Mesenchymal stem cell (in vitro differentiated cells and primary cell): ENCODE measurements around the gene NPY4R2.
"Not testable (repeated sequence)": the region's sequence is repeated elsewhere in the genome, so short reads cannot be mapped to it uniquely, and the experiment has no call there.

Experiments used
- DNase-seq: peaks from one replicate; pipeline ENCODE4 v3.0.0-alpha.2; 2013
- H2AFZ ChIP-seq: one replicate; pipeline ENCODE4 v1.6.1; 2013; ENCODE audit warnings: low read depth, mild to moderate bottlenecking, control low read depth, inconsistent platforms, low read length, moderate library complexity
- H2AK5ac ChIP-seq: 2 replicates; pipeline ENCODE4 v1.6.1; 2013; ENCODE audit warnings: low read length, moderate library complexity, mild to moderate bottlenecking, inconsistent platforms; ENCODE audit not compliant: severe bottlenecking
- H2BK120ac ChIP-seq: one replicate; pipeline ENCODE4 v1.6.1; 2013; ENCODE audit warnings: low read depth, mild to moderate bottlenecking, inconsistent platforms, low read length, moderate library complexity
- H2BK12ac ChIP-seq, 2 experiments: one replicate each; pipeline ENCODE4 v1.6.1; 2013; ENCODE audit warnings: inconsistent platforms in 2 of 2, low read length in 2 of 2, mild to moderate bottlenecking in 2 of 2, moderate library complexity in 2 of 2, control low read depth in 1 of 2
- H2BK15ac ChIP-seq: one replicate; pipeline ENCODE4 v1.6.1; 2013; ENCODE audit warnings: mild to moderate bottlenecking, low read depth, inconsistent platforms; ENCODE audit not compliant: poor library complexity, severe bottlenecking
- H2BK5ac ChIP-seq: 2 replicates; pipeline ENCODE4 v1.6.1; 2013; ENCODE audit warnings: low read depth, mild to moderate bottlenecking, low read length, control low read depth, inconsistent platforms; ENCODE audit not compliant: poor library complexity, severe bottlenecking
- H3K14ac ChIP-seq, 2 experiments: one replicate each; pipeline ENCODE4 v1.6.1; 2013; ENCODE audit warnings: inconsistent platforms in 2 of 2, low read length in 2 of 2, control low read depth in 1 of 2, mild to moderate bottlenecking in 1 of 2, moderate library complexity in 1 of 2
- H3K18ac ChIP-seq, 2 experiments: one replicate each; pipeline ENCODE4 v1.6.1; 2013; ENCODE audit warnings: inconsistent platforms in 2 of 2, low read length in 2 of 2, control low read depth in 1 of 2, low read depth in 1 of 2, mild to moderate bottlenecking in 1 of 2
- H3K23ac ChIP-seq, 2 experiments: one replicate each; pipeline ENCODE4 v1.6.1; 2013; ENCODE audit warnings: inconsistent platforms in 2 of 2, low read length in 2 of 2, mild to moderate bottlenecking in 2 of 2, moderate library complexity in 2 of 2, control low read depth in 1 of 2
- H3K27ac ChIP-seq: 2 replicates; pipeline ENCODE4 v1.5.1; 2013; ENCODE audit warnings: mild to moderate bottlenecking, moderate library complexity, low read length, control low read depth, inconsistent platforms; ENCODE audit not compliant: poor library complexity, severe bottlenecking
- H3K27me3 ChIP-seq, 2 experiments: 2 replicates each; pipeline versions ENCODE4 v1.6.1 to v1.7.0; 2013; ENCODE audit warnings: low read length in 2 of 2, mild to moderate bottlenecking in 2 of 2, moderate library complexity in 2 of 2, control low read depth in 1 of 2, inconsistent platforms in 1 of 2; ENCODE audit not compliant: control insufficient read depth in 1 of 2, insufficient read depth in 1 of 2
- H3K36me3 ChIP-seq, 2 experiments: 2 replicates each; pipeline versions ENCODE4 v1.6.1 to v1.7.0; 2013; ENCODE audit warnings: low read length in 2 of 2, control low read depth in 1 of 2, inconsistent platforms in 1 of 2, low read depth in 1 of 2, mild to moderate bottlenecking in 1 of 2; ENCODE audit not compliant: insufficient read depth in 2 of 2, control insufficient read depth in 1 of 2
- H3K4ac ChIP-seq, 2 experiments: one replicate each; pipeline ENCODE4 v1.6.1; 2013; ENCODE audit warnings: inconsistent platforms in 2 of 2, low read length in 2 of 2, mild to moderate bottlenecking in 2 of 2, moderate library complexity in 2 of 2, control low read depth in 1 of 2, low read depth in 1 of 2
- H3K4me1 ChIP-seq: 2 replicates; pipeline ENCODE4 v1.6.1; 2013; ENCODE audit warnings: low read depth, low read length, control low read depth; ENCODE audit not compliant: control insufficient read depth, insufficient read depth
- H3K4me2 ChIP-seq: 2 replicates; pipeline ENCODE4 v1.6.1; 2013; ENCODE audit warnings: low read length, mild to moderate bottlenecking, inconsistent platforms; ENCODE audit not compliant: poor library complexity, severe bottlenecking
- H3K4me3 ChIP-seq, 2 experiments: 2 replicates each; pipeline versions ENCODE4 v1.5.1 to v1.7.0; 2013; ENCODE audit warnings: low read length in 2 of 2, mild to moderate bottlenecking in 2 of 2, control low read depth in 1 of 2, low read depth in 1 of 2; ENCODE audit not compliant: insufficient read depth in 1 of 2
- H3K79me1 ChIP-seq: replicated peaks from 2 replicates; pipeline ENCODE4 v1.6.1; 2013; ENCODE audit warnings: mild to moderate bottlenecking, control low read depth, low read length, inconsistent platforms; ENCODE audit not compliant: poor library complexity, severe bottlenecking
- H3K9ac ChIP-seq: 2 replicates; pipeline ENCODE4 v1.7.0; 2013; ENCODE audit warnings: mild to moderate bottlenecking, low read length, moderate library complexity
- H3K9me3 ChIP-seq: 2 replicates; pipeline ENCODE4 v1.7.0; 2013; ENCODE audit warnings: mild to moderate bottlenecking, low read length; ENCODE audit not compliant: control insufficient read depth
- H4K8ac ChIP-seq: one replicate; pipeline ENCODE4 v1.6.1; 2013; ENCODE audit warnings: inconsistent platforms, mild to moderate bottlenecking, low read length, moderate library complexity
- H4K91ac ChIP-seq: one replicate; pipeline ENCODE4 v1.6.1; 2013; ENCODE audit warnings: mild to moderate bottlenecking, low read length, inconsistent platforms
- WGBS: methylation state at CpG from one replicate; pipeline ENCODE4 v1.1.7; 2013; ENCODE audit warnings: mixed read lengths; 5-methylcytosine and 5-hydroxymethylcytosine counted together

NPY4R2 gene

DNA sequence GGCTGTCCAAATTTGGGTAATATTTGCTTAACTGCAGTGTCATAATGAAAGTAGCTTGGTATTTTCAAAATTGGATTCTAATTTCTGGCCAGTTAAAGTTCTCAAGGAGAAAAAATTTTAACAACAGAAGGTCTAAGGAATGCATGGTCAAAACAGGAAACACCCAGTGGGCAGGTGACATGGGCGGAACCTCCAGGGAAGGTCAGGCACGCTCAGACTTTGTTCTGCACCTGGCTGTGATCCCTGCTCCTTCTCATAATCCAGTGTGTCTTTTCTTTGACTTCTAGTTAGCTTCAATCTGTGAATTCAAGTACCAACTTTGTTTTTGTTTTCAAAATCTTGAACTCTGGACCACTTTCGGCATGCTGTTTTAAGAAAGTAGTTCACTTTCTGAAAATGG lies 34.2 kb upstream of the NPY4R2 start:
- not testable (repeated sequence) for H3K27ac ChIP-seq, H3K4me1 ChIP-seq, H2BK120ac ChIP-seq, H2BK12ac ChIP-seq, H2BK5ac ChIP-seq, H3K27me3 ChIP-seq, H3K9ac ChIP-seq, H3K14ac ChIP-seq, H4K8ac ChIP-seq, H3K4ac ChIP-seq, H2BK15ac ChIP-seq, H2AK5ac ChIP-seq, H3K36me3 ChIP-seq, H3K9me3 ChIP-seq, H3K18ac ChIP-seq, H3K79me1 ChIP-seq, H2AFZ ChIP-seq, H4K91ac ChIP-seq, H3K4me3 ChIP-seq, H3K23ac ChIP-seq, DNase-seq, H3K4me2 ChIP-seq
- WGBS, result no CpG with 5 or more reads among the region's 3 CpGs

DNA sequence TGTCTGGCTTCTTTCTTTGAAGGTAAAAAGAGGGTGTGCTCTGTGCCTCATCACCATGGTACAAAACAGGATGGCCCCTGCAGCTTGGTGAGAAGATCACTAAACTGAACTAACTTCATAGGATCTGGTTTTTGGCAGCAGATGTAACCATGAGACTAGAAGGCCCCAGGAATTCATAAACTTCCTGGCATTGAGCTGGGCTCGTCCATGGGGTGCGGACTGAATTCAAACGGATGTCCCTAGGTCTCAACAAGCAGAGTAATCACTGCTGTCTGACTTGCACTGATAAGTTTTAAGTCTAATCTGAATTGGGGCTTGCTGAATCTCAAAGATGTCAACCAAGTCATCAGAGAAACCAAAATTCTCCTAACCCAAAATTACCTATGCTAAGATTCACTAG lies 33.5 kb upstream of the NPY4R2 start:
- H3K23ac ChIP-seq, H3K27ac ChIP-seq: not testable (repeated sequence)
- WGBS, result no CpG with 5 or more reads among the region's 3 CpGs

DNA sequence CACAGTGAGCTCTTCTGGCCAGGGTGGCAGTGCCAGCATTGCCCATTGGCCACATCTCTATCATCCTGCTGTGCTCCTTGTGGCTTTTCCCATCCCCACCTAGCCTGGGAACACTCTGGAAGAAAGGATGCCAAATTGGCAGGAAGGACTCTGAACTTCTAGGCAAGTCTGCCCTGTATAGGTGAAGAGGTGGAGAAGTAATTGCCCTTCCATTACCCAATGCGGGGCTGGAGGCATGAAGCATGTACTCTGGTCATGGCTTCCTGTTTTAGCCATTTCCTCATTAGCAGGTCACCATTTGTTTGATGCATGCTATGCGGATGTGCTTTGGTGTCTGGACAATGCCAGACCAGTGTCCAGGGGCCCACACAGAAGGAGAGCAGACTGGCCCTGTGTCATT lies 32.1 kb upstream of the NPY4R2 start:
- H3K4me1 ChIP-seq, H3K14ac ChIP-seq, H2AK5ac ChIP-seq, H3K9ac ChIP-seq, H3K27ac ChIP-seq, H2BK120ac ChIP-seq, H2BK15ac ChIP-seq, H2AFZ ChIP-seq, H4K8ac ChIP-seq, H3K79me1 ChIP-seq, H3K9me3 ChIP-seq, H2BK5ac ChIP-seq, H2BK12ac ChIP-seq, H3K27me3 ChIP-seq, DNase-seq, H3K23ac ChIP-seq, H3K4me2 ChIP-seq, H3K4me3 ChIP-seq, H3K18ac ChIP-seq, H3K4ac ChIP-seq, H4K91ac ChIP-seq, H3K36me3 ChIP-seq: not testable (repeated sequence)
- WGBS, result no CpG with 5 or more reads among the region's 2 CpGs

More for the DNA sequence above, 33.5 kb upstream of the NPY4R2 start:
- H2AK5ac ChIP-seq, H4K8ac ChIP-seq, H3K4me3 ChIP-seq, H2BK120ac ChIP-seq, H2BK5ac ChIP-seq, H3K36me3 ChIP-seq, H3K14ac ChIP-seq, H3K4me2 ChIP-seq, H3K27me3 ChIP-seq, H3K4ac ChIP-seq, H2BK15ac ChIP-seq, H3K9me3 ChIP-seq, H3K79me1 ChIP-seq, H2AFZ ChIP-seq, H3K9ac ChIP-seq, H4K91ac ChIP-seq, H3K18ac ChIP-seq, H3K4me1 ChIP-seq, H2BK12ac ChIP-seq, DNase-seq: not testable (repeated sequence)

DNA sequence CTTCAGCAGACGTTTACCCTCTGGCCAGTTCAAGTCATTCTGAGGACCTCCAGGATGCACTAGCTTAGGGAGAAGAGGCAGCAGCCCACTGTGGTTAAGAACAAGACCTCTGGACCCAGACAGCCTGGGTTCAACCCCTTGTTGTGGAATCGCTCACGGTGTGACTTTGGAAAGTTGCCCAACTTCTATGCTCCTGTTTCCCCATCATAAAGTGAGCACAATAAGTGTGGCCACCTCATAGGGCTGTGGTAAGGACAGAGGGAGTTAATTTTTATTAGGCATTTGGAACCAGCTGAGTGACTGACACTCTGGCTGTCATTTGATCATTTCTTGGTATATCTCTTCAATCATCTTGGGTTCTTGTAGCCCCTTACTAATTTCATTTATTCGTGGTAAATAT lies 31.6 kb upstream of the NPY4R2 start:
- not testable (repeated sequence) for H3K36me3 ChIP-seq, H4K91ac ChIP-seq, H3K9ac ChIP-seq, DNase-seq, H3K14ac ChIP-seq, H2AK5ac ChIP-seq, H3K79me1 ChIP-seq, H2BK12ac ChIP-seq, H3K23ac ChIP-seq, H2BK120ac ChIP-seq, H4K8ac ChIP-seq, H2BK5ac ChIP-seq, H3K4me2 ChIP-seq, H2BK15ac ChIP-seq, H3K27ac ChIP-seq, H3K9me3 ChIP-seq, H3K18ac ChIP-seq, H3K4me3 ChIP-seq, H3K27me3 ChIP-seq, H3K4me1 ChIP-seq, H3K4ac ChIP-seq, H2AFZ ChIP-seq
- no CpG with 5 or more reads among the region's 4 CpGs for WGBS
